ENCODE measurements around the gene PSMD1. TPM values are rescaled to one million over a fixed set of nuclear protein-coding genes. Genes with fewer than 3 reads are reported as not detected.

The PSMD1 gene
- total RNA-seq, 1 donor from 2014 or later = 99.9 TPM

DNA sequence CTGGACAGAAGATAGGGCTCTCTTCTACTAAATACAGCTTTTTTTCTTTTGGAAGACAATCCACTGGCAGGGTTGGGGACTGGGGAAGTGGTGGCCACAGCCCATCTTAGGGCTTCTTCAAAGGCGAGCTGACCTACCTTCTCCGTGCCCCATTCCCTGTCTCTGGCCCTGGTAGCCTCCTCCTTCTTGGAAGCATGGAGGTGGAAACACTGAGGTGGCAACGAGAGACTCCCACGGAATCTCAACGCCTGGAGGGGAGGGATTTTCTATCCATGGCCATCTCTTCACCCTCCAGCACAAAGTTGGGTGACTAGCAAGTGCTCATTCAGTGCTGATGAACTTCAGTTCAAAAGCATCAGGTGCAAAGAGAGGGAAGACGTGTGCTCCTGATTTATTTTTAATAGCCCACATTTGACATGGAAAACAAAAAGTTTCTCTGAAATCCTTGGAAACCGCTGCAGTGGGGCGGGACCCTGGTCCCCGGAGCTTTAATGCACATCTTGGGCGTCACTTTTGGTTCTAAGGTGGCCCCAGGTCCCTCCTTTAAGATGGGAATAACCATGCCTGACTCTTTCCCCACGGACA is 141.1 kb downstream of the PSMD1 start:
- ATAC-seq (ENCODE audit: low read depth) (no peak), DNase-seq (no peak)
- POLR2A ChIA-PET = interaction anchor here (0.6 to 1.6 kb wide), 4 partner anchors 195 to 266 kb away, joined by 3 to 6 read pairs (median 5); partner anchors contain the start of gene NCL
- peak overlapping the region; percentile 93 for H3K4me3 Mint-ChIP-seq
- no peaks in the 10 kb centered on the region for H3K9me3 Mint-ChIP-seq
- peaks cover 2% of the 10 kb centered on the region for H3K36me3 Mint-ChIP-seq (ENCODE audit: low read depth)
- H3K27me3 Mint-ChIP-seq = peaks cover 6% of the 10 kb centered on the region
- peaks cover 11% of the 10 kb centered on the region for H3K4me1 Mint-ChIP-seq
- intact Hi-C loops (cut with micrococcal nuclease) = loop anchor here (2.0 kb wide), 1 partner anchor 15 kb away; no protein-coding TSS in a partner anchor
- CTCF ChIA-PET = interaction anchor here (2.0 kb wide), 1 partner anchor 94 kb away, joined by 7 read pairs; no protein-coding TSS in a partner anchor
- H3K27ac Mint-ChIP-seq = peak overlapping the region; percentile 68
- TF ChIP-seq CTCF (IDR thresholded peaks at IDR 0.05) = no peak

GRCh38 chr2:231198291-231199173 is 141.9 kb downstream of the PSMD1 start, which contains the start of gene ARMC9:
TSS of gene ARMC9 (plus strand) at chr2:231198631. CDS start at chr2:231206239, 7,608 bp downstream.
- intact Hi-C loops (cut with micrococcal nuclease) = loop anchor here (2.0 kb wide), 1 partner anchor 16 kb away; no protein-coding TSS in a partner anchor
- Mint-ChIP-seq H3K27ac (peak within 1 kb of the TSS; percentile 68), H3K9me3 (no peaks in the 10 kb centered on the region), H3K36me3 (ENCODE audit: low read depth) (peaks cover 2% of the 10 kb centered on the region), H3K4me3 (peak within 1 kb of the TSS; percentile 93), H3K4me1 (peaks cover 11% of the 10 kb centered on the region), H3K27me3 (peaks cover 6% of the 10 kb centered on the region)
- DNase-seq = peak; percentile 79
- CTCF ChIA-PET = interaction anchor here (2.0 kb wide), 1 partner anchor 94 kb away, joined by 7 read pairs; no protein-coding TSS in a partner anchor
- no peak for TF ChIP-seq CTCF (IDR thresholded peaks at IDR 0.05)
- ATAC-seq (ENCODE audit: low read depth) = peak; percentile 95
- POLR2A ChIA-PET = interaction anchor here (0.6 to 1.6 kb wide), 4 partner anchors 195 to 265 kb away, joined by 3 to 6 read pairs (median 5); partner anchors contain the start of gene NCL

GRCh38 chr2:231199219-231199618 is 142.6 kb downstream of the PSMD1 start:
- no peak for ATAC-seq (ENCODE audit: low read depth)
- intact Hi-C loops (cut with micrococcal nuclease) = loop anchor here (2.0 kb wide), 1 partner anchor 16 kb away; no protein-coding TSS in a partner anchor
- Mint-ChIP-seq H3K27me3 (peaks cover 3% of the 10 kb centered on the region), H3K4me3 (peak overlapping the region; percentile 84), H3K36me3 (ENCODE audit: low read depth) (peaks cover 2% of the 10 kb centered on the region), H3K4me1 (peaks cover 11% of the 10 kb centered on the region), H3K9me3 (no peaks in the 10 kb centered on the region), H3K27ac (no peak overlapping the region)
- ChIA-PET CTCF (interaction anchor here (2.0 kb wide), 1 partner anchor 95 kb away, joined by 7 read pairs; no protein-coding TSS in a partner anchor), POLR2A (interaction anchor here (1.6 kb wide), 1 partner anchor 265 kb away, joined by 6 read pairs; the partner anchor contains the start of gene NCL)
- no peak for DNase-seq
- no peak for TF ChIP-seq CTCF (IDR thresholded peaks at IDR 0.05)

GRCh38 chr2:231200805-231201474 is 144.3 kb downstream of the PSMD1 start:
- intact Hi-C loops (cut with micrococcal nuclease) = no loop called here
- H3K27me3 Mint-ChIP-seq = no peaks in the 10 kb centered on the region
- TF ChIP-seq CTCF (IDR thresholded peaks at IDR 0.05) = no peak
- DNase-seq (no peak), ATAC-seq (ENCODE audit: low read depth) (no peak)
- ChIA-PET POLR2A (interaction anchor here (0.6 to 1.2 kb wide), 3 partner anchors 29 to 219 kb away, joined by 3 to 4 read pairs (median 3); no protein-coding TSS in a partner anchor), CTCF (interaction anchor here (0.7 kb wide), 1 partner anchor 506 kb away, joined by 3 read pairs; no protein-coding TSS in a partner anchor)
- no peak overlapping the region for H3K4me3 Mint-ChIP-seq
- no peak overlapping the region for H3K27ac Mint-ChIP-seq
- no peaks in the 10 kb centered on the region for H3K9me3 Mint-ChIP-seq
- H3K4me1 Mint-ChIP-seq = peaks cover 11% of the 10 kb centered on the region
- peaks cover 2% of the 10 kb centered on the region for H3K36me3 Mint-ChIP-seq (ENCODE audit: low read depth)
